H1 (cell line): ENCODE data around the gene DELE1. TPM values are rescaled to one million over a fixed set of nuclear protein-coding genes. Genes with fewer than 3 reads are reported as not detected.

Source experiments
- CTCF ChIA-PET: fragments of 300-600 bp; sonication (Branson Sonifier 250); formaldehyde crosslinking; loops from one replicate; lab custom pipeline; 2021; ENCODE audit not compliant: partially characterized antibody; lab: Charles Lee
- POLR2A ChIA-PET: fragments of 300-600 bp; sonication (Branson Sonifier 250); formaldehyde crosslinking; loops from one replicate; lab custom pipeline; 2021; ENCODE audit warnings: inconsistent platforms; ENCODE audit not compliant: partially characterized antibody; lab: Charles Lee
- DNase-seq, 2 experiments: peaks; one replicate each; pipeline versions ENCODE4 v3.0.0 to v3.0.0-alpha.2; 2010 to 2022; ENCODE audit warnings: low spot score in 2 of 2, low read depth in 1 of 2, mixed read lengths in 1 of 2
- FAIRE-seq: peaks from 2 replicates; lab custom pipeline; 2011; peaks lifted over from hg19 to GRCh38; lab: Jason Lieb, UNC
- H2AFZ ChIP-seq: 2 replicates; pipeline ENCODE4 v1.8.1; 2012; ENCODE audit warnings: low read length, inconsistent platforms
- H2AK5ac ChIP-seq: 2 replicates; pipeline ENCODE4 v1.6.1; 2013; ENCODE audit warnings: low read depth, low read length
- H2BK120ac ChIP-seq: replicated peaks from 2 replicates; pipeline ENCODE3; 2013; ENCODE audit warnings: low read depth, low read length, inconsistent platforms
- H2BK12ac ChIP-seq: 2 replicates; pipeline ENCODE4 v1.6.1; 2013; ENCODE audit warnings: low read depth, low read length
- H2BK15ac ChIP-seq: 2 replicates; pipeline ENCODE4 v1.6.1; 2013; ENCODE audit warnings: low read length
- H2BK20ac ChIP-seq: 2 replicates; pipeline ENCODE4 v1.6.1; 2013; ENCODE audit warnings: low read length
- H2BK5ac ChIP-seq: 2 replicates; pipeline ENCODE4 v1.6.1; 2013; ENCODE audit warnings: low read depth, low read length
- H3K14ac ChIP-seq: 2 replicates; pipeline ENCODE4 v1.6.1; 2013; ENCODE audit warnings: inconsistent platforms; ENCODE audit not compliant: insufficient read length
- H3K18ac ChIP-seq: 2 replicates; pipeline ENCODE4 v1.6.1; 2013; ENCODE audit warnings: low read length; ENCODE audit errors: extremely low read depth
- H3K23ac ChIP-seq: 2 replicates; pipeline ENCODE4 v1.6.1; 2013; ENCODE audit warnings: inconsistent platforms; ENCODE audit not compliant: insufficient read length
- H3K23me2 ChIP-seq: 2 replicates; pipeline ENCODE4 v1.6.1; 2013; ENCODE audit warnings: low read depth, low read length
- H3K27ac ChIP-seq: 2 replicates; pipeline ENCODE4 v1.6.1; 2011; ENCODE audit warnings: low read depth, low read length, inconsistent platforms
- H3K27me3 ChIP-seq, 4 experiments: replicated peaks in 1 of 4; 1 replicate in 1 of 4; 2 replicates in 3 of 4; pipeline versions ENCODE4 v1.6.1 to v1.8.1; 2011 to 2013; ENCODE audit warnings: low read length in 3 of 4, mild to moderate bottlenecking in 3 of 4, inconsistent platforms in 2 of 4, mixed read lengths in 2 of 4, moderate library complexity in 1 of 4; ENCODE audit not compliant: control insufficient read depth in 3 of 4, insufficient read depth in 3 of 4; ENCODE audit errors: extremely low read depth in 1 of 4
- H3K36me3 ChIP-seq, 4 experiments: 2 replicates each; pipeline versions ENCODE4 v1.6.1 to v1.8.1; 2011 to 2013; ENCODE audit warnings: mild to moderate bottlenecking in 4 of 4, low read length in 3 of 4, moderate library complexity in 2 of 4, control low read depth in 1 of 4, inconsistent platforms in 1 of 4; ENCODE audit not compliant: insufficient read depth in 4 of 4, control insufficient read depth in 2 of 4
- H3K4ac ChIP-seq: replicated peaks from 2 replicates; pipeline ENCODE3; 2013; ENCODE audit warnings: low read length, low read depth, mixed read lengths, inconsistent platforms; ENCODE audit not compliant: insufficient read length
- H3K4me1 ChIP-seq, 4 experiments: replicated peaks in 1 of 4; 1 replicate in 1 of 4; 2 replicates in 3 of 4; pipeline versions ENCODE4 v1.6.1 to v1.8.1; 2011 to 2013; ENCODE audit warnings: low read length in 3 of 4, inconsistent platforms in 2 of 4, mixed read lengths in 1 of 4; ENCODE audit not compliant: insufficient read depth in 4 of 4, control insufficient read depth in 3 of 4
- H3K4me2 ChIP-seq, 2 experiments: 2 replicates each; pipeline versions ENCODE4 v1.6.1 to v1.8.1; 2011 to 2013; ENCODE audit warnings: low read depth in 2 of 2, low read length in 2 of 2, control low read depth in 1 of 2, inconsistent platforms in 1 of 2, mild to moderate bottlenecking in 1 of 2; ENCODE audit not compliant: insufficient read depth in 1 of 2
- H3K4me3 ChIP-seq, 4 experiments: fragments of 200-600, 300-600 bp in 1 of 4; sonication (generic), shearing (Covaris generic), sonication (Bioruptor Twin) in 1 of 4; 2 replicates each; pipeline versions ENCODE4 v1.5.1 to v1.8.1; 2011 to 2016; ENCODE audit warnings: low read length in 4 of 4, low read depth in 3 of 4, control low read depth in 2 of 4, inconsistent platforms in 2 of 4, mild to moderate bottlenecking in 2 of 4, mixed read lengths in 1 of 4, moderate library complexity in 1 of 4; ENCODE audit not compliant: insufficient read depth in 2 of 4; ENCODE audit errors: extremely low read depth in 1 of 4
- H3K56ac ChIP-seq: replicated peaks from 2 replicates; pipeline ENCODE3; 2013; ENCODE audit warnings: low read depth, mild to moderate bottlenecking, mixed read lengths, low read length, inconsistent platforms; ENCODE audit not compliant: insufficient read length
- H3K79me1 ChIP-seq: 2 replicates; pipeline ENCODE4 v1.6.1; 2013; ENCODE audit warnings: low read depth, low read length, control low read depth
- H3K79me2 ChIP-seq, 2 experiments: 2 replicates each; pipeline versions ENCODE4 v1.6.1 to v1.8.1; 2012 to 2013; ENCODE audit warnings: low read length in 2 of 2, mild to moderate bottlenecking in 2 of 2, inconsistent platforms in 1 of 2; ENCODE audit not compliant: insufficient read depth in 2 of 2, control insufficient read depth in 1 of 2
- H3K9ac ChIP-seq, 4 experiments: replicated peaks in 1 of 4; 1 replicate in 1 of 4; 2 replicates in 3 of 4; pipeline versions ENCODE4 v1.6.1 to v1.8.1; 2011 to 2013; ENCODE audit warnings: low read depth in 3 of 4, low read length in 3 of 4, control low read depth in 2 of 4, mild to moderate bottlenecking in 2 of 4, moderate library complexity in 2 of 4, inconsistent platforms in 1 of 4; ENCODE audit errors: extremely low read depth in 1 of 4
- H3K9me3 ChIP-seq, 2 experiments: 2 replicates each; pipeline versions ENCODE4 v1.6.1 to v1.8.1; 2012 to 2013; ENCODE audit warnings: mild to moderate bottlenecking in 2 of 2, moderate library complexity in 2 of 2, control low read depth in 1 of 2, inconsistent platforms in 1 of 2, low read depth in 1 of 2, low read length in 1 of 2, mixed read lengths in 1 of 2; ENCODE audit not compliant: insufficient read depth in 2 of 2
- H4K20me1 ChIP-seq, 2 experiments: replicated peaks in 1 of 2; 2 replicates each; pipeline versions ENCODE3 to v1.8.1; 2011 to 2013; ENCODE audit warnings: inconsistent platforms in 2 of 2, low read length in 2 of 2, mild to moderate bottlenecking in 1 of 2; ENCODE audit not compliant: insufficient read depth in 2 of 2, control insufficient read depth in 1 of 2
- H4K5ac ChIP-seq: 2 replicates; pipeline ENCODE4 v1.6.1; 2013; ENCODE audit warnings: low read length, low read depth, mixed read lengths, inconsistent platforms; ENCODE audit not compliant: insufficient read length
- H4K8ac ChIP-seq: 2 replicates; pipeline ENCODE4 v1.8.0; 2013; ENCODE audit warnings: mild to moderate bottlenecking, moderate library complexity, low read length, inconsistent platforms; ENCODE audit not compliant: insufficient read depth; ENCODE audit errors: extremely low read depth
- H4K91ac ChIP-seq: replicated peaks from 2 replicates; pipeline ENCODE3; 2013; ENCODE audit warnings: low read length, mixed read lengths, inconsistent platforms; ENCODE audit not compliant: insufficient read length
- EGR1 ChIP-seq: IDR thresholded peaks from 2 replicates; pipeline ENCODE4 v1.6.1; 2011; ENCODE audit warnings: low read depth, low read length, borderline replicate concordance
- JUN ChIP-seq: IDR thresholded peaks from 2 replicates; pipeline ENCODE4 v1.6.1; 2011; ENCODE audit warnings: low read depth, mild to moderate bottlenecking, improper control_type of control experiment, low read length
- JUND ChIP-seq: IDR thresholded peaks from 2 replicates; pipeline ENCODE4 v1.6.1; 2011; ENCODE audit warnings: mild to moderate bottlenecking, improper control_type of control experiment, low read length
- POLR2A ChIP-seq, 2 experiments: IDR thresholded peaks; 1 replicate in 1 of 2; 2 replicates in 1 of 2; pipeline ENCODE4 v1.6.1; 2011; ENCODE audit warnings: low read depth in 2 of 2, low read length in 2 of 2, mild to moderate bottlenecking in 2 of 2; ENCODE audit errors: control extremely low read depth in 1 of 2
- POLR2AphosphoS5 ChIP-seq: IDR thresholded peaks from 2 replicates; pipeline ENCODE4 v1.6.1; 2011; ENCODE audit warnings: low read depth, low read length
- RBBP5 ChIP-seq: IDR thresholded peaks from 2 replicates; pipeline ENCODE4 v1.7.1; 2012; ENCODE audit warnings: low read depth, mild to moderate bottlenecking, inconsistent platforms, low read length, moderate library complexity, borderline replicate concordance
- TCF12 ChIP-seq: IDR thresholded peaks from 2 replicates; pipeline ENCODE4 v1.6.1; 2011; ENCODE audit warnings: low read depth, mild to moderate bottlenecking, low read length
- WGBS, 2 experiments: shearing (Covaris generic) in 1 of 2; methylation state at CpG; one replicate each; pipeline versions ENCODE4 v1.1.6 to v1.1.7; 2013 to 2015; ENCODE audit warnings: low lambda C conversion rate in 2 of 2, mixed read lengths in 2 of 2, inconsistent platforms in 1 of 2, low coverage in 1 of 2, missing lambda C conversion rate in 1 of 2; ENCODE audit not compliant: insufficient replicate concordance in 2 of 2, insufficient coverage in 1 of 2, insufficient read length in 1 of 2; ENCODE audit errors: extremely low coverage in 1 of 2, missing lambda C conversion rate in 1 of 2; 5-methylcytosine and 5-hydroxymethylcytosine counted together
- polyA plus RNA-seq, 7 experiments: library from polyadenylated mRNA; depleted of rRNA in 3 of 7; stranded (reverse) in 5 of 7; unstranded in 2 of 7; fragments of >200 nt in 5 of 7; fragments of 200-250 nt in 2 of 7; gene quantifications; 1 replicate in 5 of 7; 2 replicates in 1 of 7; 4 replicates in 1 of 7; pipeline versions ENCODE4 v1.2.1 to v1.2.3, GENCODE V29; 2011 to 2013; ENCODE audit warnings: missing spikeins in 2 of 7, mixed read lengths in 2 of 7
- total RNA-seq: library from RNA; stranded (reverse); fragmentation: NEBNext Ultra II Directional; extraction: Animal tissue kit (Norgen Biotek cat#: 25700); gene quantifications from 2 replicates; pipeline ENCODE4 v1.2.1, GENCODE V29; 2021

DELE1 gene
- total and polyA plus RNA-seq, 2 of the 8 experiments (the other 6 are each of a cell fraction or from before 2014, with no cell fraction given) = 61.4 to 114 TPM

- no peak overlapping the region for H3K27ac ChIP-seq
- H3K27me3 ChIP-seq = no peaks in the 10 kb centered on the region; a peak in 1 of 7 replicates
- H2AK5ac ChIP-seq = no peak overlapping the region
- H2BK20ac ChIP-seq = no peak overlapping the region
- no peak overlapping the region for H3K14ac ChIP-seq
- H2AFZ ChIP-seq = no peak overlapping the region
- no peak overlapping the region for H3K18ac ChIP-seq
- H3K23me2 ChIP-seq = no peaks in the 10 kb centered on the region
- no peak overlapping the region for H2BK12ac ChIP-seq
- POLR2A ChIA-PET = interaction anchor here (1.4 kb wide), 1 partner anchor 20 kb away, joined by 4 read pairs; no protein-coding TSS in a partner anchor
- H3K56ac ChIP-seq = no peak overlapping the region
- no peak overlapping the region for H4K8ac ChIP-seq
- no peak overlapping the region for H3K23ac ChIP-seq
- no peaks in the 10 kb centered on the region for H3K79me2 ChIP-seq
- H4K5ac ChIP-seq = no peak overlapping the region
- FAIRE-seq (no peak), DNase-seq (no peak)
- CTCF ChIA-PET = interaction anchor here (0.6 to 2.3 kb wide), 6 partner anchors 9 to 241 kb away, joined by 3 to 9 read pairs (median 3); no protein-coding TSS in a partner anchor
- no peaks in the 10 kb centered on the region for H3K4me1 ChIP-seq
- H3K9me3 ChIP-seq = no peaks in the 10 kb centered on the region
- no peaks in the 10 kb centered on the region for H3K79me1 ChIP-seq
- H3K9ac ChIP-seq = no peak overlapping the region
- no peaks in the 10 kb centered on the region for H4K20me1 ChIP-seq
- no peak overlapping the region for H2BK15ac ChIP-seq
- no peak overlapping the region for H3K4ac ChIP-seq
- no peak overlapping the region for H2BK5ac ChIP-seq
- H3K4me2 ChIP-seq = no peak overlapping the region
- no peaks in the 10 kb centered on the region for H3K36me3 ChIP-seq
- no peak overlapping the region for H3K4me3 ChIP-seq
- H2BK120ac ChIP-seq = no peak overlapping the region
- WGBS, 2 experiments = 59% methylated on average over 1 of the region's 1 CpG; no CpG with 5 or more reads in 1 of the 2 experiments
- H4K91ac ChIP-seq = no peak overlapping the region
- TF ChIP-seq TCF12 (no peak), JUND (no peak), RBBP5 (no peak), JUN (no peak), POLR2AphosphoS5 (no peak), POLR2A (IDR thresholded peaks at IDR 0.05; ENCODE audit: control extremely low read depth in 1 of 2, low read depth in 2 of 2, low read length in 2 of 2) (no peak), EGR1 (no peak)
These were observed 17.2 kb upstream of the DELE1 start for GRCh38 chr5:141906517-141906916.
